GM18907 (cell line): ENCODE data around the gene OR56A4.

Source experiments
- ATAC-seq: cut with Tn5 transposase; IDR thresholded peaks from one replicate; pipeline ENCODE4 v1.9.1; 2021; ENCODE audit warnings: mild to moderate bottlenecking, moderate library complexity; ENCODE audit not compliant: unreplicated experiment

Gene OR56A4, protein sequence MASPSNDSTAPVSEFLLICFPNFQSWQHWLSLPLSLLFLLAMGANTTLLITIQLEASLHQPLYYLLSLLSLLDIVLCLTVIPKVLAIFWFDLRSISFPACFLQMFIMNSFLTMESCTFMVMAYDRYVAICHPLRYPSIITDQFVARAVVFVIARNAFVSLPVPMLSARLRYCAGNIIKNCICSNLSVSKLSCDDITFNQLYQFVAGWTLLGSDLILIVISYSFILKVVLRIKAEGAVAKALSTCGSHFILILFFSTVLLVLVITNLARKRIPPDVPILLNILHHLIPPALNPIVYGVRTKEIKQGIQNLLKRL

DNA sequence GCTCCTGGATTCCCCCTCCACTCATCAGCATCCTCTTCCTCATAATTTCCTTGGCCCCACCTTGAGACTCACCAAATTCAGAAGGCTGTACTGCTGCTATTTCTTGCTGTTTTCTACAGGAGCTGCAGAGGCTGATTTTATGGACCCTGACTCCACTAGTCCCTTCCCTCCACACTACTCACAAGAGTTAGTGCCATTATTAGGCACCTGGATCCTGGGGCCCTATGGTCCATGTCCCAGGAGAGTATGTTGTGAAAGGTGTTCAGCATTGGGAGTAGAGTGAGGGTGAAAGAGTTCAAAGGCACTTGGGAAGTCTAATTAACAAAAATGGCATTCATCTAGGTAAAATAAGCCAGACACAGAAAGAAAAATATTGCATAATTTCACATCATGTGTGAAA, at the start of gene OR56A4:
Gene OR56A4 (minus strand): TSS at position 101 of the 400 bp plus-strand sequence. CDS start 3,954 bp downstream, outside the sequence.
- ATAC-seq: no peak

DNA sequence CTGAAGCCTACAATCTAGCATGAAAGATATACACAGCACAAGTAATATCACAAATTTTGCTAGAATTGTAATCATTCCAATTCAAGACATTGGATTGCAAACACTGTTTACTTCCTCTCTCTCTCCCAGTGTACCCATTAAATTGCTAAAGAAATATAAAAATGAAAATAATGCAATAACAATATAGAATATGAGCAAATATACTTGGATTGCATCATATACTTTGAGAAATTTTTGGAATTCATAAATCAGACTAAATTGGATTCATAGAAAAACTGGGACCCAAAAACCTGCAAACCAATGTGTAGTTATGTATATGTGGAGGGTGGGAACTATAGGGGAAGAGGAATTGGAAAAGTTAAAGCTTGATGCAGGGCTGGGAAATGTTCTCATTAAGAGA, 48.8 kb upstream of the OR56A4 start:
- no peak for ATAC-seq

DNA sequence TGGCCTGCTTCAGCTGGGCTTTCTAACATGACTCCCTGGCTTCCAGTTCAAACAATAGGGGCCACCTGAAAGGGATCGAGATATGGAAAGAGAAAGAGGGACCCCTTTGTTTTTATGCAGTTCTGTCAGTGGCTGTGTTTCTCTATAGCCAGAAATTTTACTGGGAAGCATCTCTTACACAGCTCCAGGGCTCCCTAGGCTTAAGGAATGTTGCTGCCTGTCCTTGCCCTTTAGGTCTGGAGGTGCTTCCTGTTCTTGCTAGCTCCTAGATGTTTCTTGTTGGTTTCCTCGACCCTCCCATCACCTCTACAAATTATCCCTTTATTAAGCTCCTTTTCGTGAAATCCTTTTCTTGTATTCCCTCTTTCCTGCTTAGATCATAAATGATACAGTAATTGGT, 45.6 kb upstream of the OR56A4 start:
- ATAC-seq: no peak

DNA sequence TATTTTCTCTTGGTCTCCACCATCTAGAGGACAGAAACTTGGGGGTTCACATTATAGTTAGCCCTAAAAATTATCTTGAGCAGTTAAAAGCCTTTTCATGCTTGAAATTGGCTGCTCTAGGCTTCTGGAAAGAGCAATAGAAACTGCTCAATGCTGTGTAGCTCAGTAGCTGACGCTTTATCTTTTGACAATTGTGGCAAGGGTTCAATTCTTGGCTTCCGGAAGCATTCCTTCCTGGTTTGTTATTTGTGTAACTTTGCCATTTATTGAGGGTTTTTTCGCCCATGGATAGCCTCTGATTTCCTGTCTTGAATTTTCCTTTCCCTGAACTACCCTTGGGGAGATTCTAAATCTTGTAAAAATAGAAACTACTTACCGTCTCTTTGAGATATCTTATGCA, 34.1 kb upstream of the OR56A4 start:
- no peak for ATAC-seq

DNA sequence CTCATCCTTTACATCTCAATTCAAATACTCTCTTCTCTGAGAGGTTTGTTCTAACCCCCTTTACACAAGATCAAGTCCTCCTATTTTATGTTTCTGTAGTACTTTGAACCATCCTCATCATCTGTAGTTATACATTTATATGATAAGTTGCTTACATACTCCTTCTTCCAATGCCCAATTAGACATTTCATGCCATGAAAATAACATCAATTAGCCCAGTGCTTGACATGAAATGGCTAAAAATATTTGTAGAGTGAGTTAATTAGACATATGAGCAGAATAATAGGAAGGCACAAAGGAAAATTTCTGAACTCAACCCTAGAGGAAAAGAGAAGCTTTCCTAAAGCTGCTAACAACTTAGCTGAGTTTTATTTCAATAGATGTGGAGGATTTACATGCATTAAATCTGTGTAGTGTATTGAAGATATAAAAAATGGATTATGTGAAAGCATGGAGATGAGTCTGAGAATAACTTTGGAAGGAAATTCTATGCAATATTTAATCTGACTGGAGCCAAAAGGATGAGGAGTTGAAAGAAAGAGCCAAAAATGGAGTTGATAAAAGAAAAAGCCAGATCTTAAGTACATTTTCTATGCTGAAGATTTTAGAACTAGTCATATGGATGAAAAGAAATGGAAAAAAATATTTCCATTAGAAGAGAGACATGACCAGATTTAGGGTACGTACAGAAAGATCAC, 24.1 kb upstream of the OR56A4 start, which contains the start of gene OR56A1:
Gene OR56A1 (minus strand): TSS at position 51 of the 698 bp plus-strand sequence. CDS start 3,066 bp downstream, outside the sequence.
- ATAC-seq: no peak

DNA sequence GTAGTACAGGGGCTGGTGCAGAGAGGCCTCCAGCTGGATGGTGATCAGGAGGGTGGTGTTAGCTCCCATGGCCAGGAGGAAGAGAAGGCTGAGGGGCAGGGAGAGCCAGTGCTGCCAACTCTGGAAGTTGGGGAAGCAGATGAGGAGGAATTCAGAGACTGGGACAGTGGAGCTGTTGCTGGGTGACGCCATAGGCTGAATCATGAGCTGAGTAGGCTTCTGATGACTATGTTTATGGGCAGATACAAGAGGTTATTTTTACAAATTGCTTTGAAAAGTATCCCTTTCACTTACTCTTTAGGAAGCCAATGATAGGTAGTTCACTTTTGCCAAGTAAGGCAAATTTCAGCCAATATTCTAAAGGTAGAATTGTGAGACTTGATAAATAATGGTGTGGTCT, 20.8 kb upstream of the OR56A4 start:
- ATAC-seq: no peak

DNA sequence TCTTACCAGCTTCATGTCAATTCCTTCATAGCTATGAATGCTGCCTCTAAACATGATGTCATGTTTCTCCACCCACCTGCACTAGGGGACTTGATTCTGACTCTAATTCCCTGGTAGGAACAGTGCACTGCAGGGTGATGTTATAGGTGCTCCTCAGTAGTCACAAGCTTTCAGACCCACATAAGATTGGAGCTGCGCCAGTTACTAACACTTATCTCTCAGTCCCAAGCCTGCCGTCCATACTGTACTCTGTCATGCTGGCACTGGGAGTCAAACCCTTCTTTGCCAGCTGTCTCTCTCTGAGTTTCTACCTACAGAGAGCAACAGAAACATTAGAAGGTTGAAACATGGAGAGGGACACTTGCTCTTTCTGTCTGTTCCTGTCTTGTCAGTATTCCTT, 18.3 kb upstream of the OR56A4 start:
- ATAC-seq: no peak

DNA sequence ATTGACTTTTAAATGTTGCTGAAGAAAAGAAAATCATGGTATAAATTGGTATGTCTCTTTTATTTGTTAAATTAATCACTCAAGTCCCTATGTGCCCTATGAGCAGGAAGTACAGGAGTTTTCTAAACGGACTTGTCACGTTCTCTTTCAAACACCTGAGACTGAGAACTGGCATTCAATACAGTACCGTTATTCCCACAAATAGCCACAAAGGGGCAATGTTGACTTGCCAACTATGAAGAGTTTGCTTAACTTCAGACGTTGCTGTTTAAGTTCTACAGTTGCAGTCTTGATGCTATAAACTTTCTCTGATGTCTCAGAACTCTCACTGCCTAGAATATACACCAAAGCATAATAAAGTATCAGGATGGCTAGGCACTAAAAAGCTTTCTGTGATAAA, 16.2 kb upstream of the OR56A4 start:
- peak; percentile 67 for ATAC-seq

DNA sequence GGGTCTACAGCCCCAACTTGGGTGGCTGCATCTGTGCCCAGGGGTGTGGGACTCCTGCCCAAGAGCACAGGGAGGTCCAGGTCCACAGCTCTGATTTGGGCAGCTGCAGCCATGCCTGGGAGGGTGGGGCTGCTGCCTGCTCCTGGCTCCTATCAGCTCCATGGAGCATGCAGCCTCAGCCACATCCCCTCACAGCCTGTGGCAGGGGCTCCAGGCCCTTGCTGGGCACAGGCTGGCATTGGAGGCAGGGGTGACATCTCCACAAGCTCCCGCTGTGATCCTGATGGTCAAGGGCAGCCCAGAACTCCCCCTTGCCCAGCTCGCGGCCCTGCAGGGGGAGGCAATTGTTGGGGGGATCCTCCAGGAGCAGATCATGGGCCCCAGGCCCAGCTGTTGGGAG, 6.3 kb upstream of the OR56A4 start:
- ATAC-seq: no peak

DNA sequence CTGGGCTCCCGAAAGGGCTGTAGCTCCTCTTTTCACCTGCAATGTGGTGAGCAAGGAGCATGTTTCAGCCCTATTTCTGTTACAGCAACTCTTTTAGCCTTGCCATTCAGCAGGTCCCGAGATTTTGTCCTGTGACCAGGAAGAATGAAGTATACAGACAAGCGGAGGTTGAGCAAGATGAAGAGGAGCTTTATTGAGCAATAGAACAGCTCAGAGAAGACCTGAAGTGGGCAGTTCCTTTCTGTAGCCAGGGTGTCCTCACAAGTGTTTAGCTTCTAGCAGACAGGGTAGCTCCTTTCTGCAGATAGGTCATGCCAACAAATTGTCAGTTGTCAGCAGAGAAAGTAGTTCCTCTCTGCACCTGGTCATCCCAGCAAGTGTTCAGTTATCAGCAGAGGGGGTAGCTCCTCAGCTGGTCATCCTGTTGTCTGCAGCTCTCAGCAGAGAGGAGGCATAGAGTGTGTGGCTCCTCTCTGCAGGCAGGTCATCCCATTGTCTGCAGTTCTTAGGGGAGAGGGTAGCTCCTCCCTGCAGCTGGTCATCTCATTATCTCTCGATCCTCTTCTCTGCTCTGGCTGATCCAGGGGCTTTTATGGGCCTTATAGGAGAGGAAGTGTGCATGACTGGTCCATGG, 5.4 kb upstream of the OR56A4 start:
- no peak for ATAC-seq

DNA sequence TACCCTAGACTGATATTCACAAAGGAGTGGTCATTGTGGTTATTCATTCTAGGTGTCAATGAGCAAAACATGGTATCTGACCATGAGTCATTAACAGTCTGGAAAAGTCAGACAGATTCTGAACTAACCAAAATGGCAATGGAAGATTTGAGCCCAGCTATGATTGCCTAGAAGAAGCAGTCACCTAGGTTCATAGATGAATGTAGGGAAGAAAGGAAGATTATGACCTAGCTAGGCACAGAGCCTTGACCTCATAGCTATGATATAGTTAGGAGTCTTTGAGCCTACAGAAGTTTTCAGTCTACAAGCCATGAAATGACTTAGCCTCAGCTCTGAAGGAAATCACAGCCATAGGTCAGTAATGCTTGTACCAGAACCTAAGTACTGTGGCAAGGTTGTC, 351 bp downstream of the OR56A4 start:
- ATAC-seq: no peak

DNA sequence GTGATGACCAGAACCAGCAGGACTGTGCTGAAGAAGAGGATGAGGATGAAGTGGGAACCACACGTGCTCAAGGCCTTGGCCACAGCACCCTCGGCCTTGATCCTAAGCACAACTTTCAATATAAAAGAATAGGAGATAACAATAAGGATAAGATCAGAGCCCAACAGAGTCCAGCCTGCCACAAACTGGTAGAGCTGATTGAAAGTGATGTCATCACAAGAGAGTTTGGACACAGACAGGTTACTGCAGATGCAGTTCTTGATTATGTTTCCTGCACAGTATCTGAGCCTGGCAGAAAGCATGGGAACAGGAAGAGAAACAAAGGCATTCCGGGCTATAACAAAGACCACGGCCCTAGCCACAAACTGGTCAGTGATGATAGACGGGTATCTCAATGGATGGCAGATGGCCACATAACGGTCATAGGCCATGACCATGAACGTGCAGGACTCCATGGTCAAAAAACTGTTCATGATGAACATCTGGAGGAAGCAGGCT, 4.5 kb downstream of the OR56A4 start:
- ATAC-seq: no peak

DNA sequence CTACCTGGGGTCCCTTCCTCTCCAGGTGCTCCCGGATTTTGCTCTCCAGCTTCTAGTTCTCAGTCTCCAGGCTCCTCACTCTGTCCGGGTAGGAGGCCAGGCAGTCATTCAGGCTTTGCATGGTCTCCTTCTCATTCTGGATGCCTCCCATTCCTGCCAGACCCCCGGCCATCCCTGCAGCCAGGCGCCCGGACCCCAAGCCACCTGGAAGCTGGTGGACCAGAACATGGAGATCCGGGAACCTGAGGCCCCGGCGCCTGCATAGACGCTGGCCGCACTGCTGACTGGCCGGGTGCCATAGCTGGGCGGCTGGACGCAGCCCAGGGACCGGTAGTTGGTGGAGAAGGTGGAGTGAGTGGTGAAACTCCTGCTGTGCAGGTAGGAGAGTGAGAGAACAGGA, 12.0 kb downstream of the OR56A4 start:
- ATAC-seq: no peak

DNA sequence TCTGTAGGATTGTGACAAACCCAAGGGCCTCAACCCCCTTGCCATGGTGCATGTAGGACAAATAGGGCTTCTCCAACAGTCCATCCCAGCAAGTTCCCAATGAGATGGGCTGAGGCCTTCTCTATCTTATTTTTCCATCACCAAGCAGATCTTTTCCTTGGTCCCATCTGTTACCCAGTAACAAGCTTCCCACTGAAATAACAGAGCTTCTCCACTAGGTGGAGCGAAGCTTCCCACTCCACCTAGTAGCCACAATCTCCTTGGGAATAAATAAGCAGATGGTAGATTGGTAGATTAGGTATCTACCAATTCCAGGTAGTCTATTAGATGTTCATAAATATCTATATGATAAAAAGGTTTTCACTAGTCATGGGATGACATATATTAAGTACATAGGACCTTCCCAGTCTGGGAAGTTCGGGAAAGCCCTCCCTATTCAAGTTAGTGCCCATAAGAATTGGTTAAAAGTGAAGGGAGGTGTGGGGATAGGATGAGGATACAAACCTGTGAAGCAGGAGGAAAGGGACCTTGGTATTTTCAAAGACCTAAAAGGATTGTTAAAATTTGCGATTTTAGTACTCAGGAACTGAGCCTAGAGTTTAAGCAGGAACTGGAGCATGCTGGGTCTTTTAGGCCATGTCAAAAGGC, 14.0 kb downstream of the OR56A4 start:
- no peak for ATAC-seq

DNA sequence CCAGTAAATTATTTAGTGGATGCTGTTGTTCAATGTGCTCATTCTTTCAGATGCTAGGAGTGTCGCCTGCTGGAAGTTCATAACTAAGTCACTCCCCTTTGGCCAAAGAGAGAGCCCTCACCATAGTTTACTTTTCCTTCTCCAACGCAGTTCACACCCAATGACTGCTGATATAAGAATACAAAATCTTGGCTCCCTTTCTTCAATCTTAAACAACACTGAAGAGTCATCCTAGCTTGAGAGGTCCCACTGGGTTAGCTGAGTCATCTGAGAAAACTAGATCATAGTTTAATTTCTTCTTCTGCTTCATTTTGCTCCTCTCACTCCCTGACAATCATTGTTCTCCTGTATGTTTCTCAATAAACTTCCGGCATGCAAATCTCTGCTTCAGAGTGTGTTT, 14.6 kb downstream of the OR56A4 start:
- no peak for ATAC-seq

DNA sequence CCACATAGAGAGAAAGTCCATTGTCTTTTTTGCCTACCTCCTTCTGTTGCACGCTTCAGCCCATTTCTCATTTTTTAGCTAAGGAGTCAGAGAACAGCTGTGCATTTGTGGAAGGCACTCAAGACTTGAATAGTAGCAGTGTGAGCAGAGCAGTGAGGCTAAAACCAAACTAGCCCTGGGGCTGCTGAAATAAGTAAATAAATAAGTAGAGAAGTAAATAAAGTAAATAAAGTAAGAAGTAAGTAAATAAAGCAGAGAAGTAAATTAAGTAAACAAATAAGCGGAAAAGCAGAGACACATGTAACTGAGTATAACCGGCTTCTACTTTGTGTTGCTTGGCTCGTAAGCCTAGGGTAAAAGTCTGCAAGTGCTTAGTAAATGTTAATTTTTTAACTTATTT, 17.5 kb downstream of the OR56A4 start:
- no peak for ATAC-seq

DNA sequence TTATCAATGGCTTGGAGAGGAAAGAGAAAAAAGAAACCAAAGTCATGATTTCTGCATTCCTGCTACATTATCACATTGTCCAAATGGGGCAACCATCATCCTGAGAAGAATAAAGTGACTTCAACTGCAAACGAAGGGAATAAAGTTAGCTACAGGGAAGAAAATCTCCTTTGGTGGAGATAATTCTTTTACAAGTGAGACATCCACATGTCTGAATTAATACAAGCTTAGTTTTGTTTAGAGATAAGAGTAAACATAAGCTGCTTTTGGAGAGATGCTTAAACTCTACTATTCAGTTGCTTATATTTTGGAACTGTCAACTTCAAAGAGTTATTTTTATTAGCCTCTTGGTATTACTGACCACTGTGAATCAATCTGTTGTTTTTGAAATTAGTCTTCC, 19.9 kb downstream of the OR56A4 start, which contains the start of gene OR52L1:
Gene OR52L1 (minus strand): TSS at position 101 of the 400 bp plus-strand sequence. CDS start 55 bp downstream, at position 46.
- no peak for ATAC-seq

DNA sequence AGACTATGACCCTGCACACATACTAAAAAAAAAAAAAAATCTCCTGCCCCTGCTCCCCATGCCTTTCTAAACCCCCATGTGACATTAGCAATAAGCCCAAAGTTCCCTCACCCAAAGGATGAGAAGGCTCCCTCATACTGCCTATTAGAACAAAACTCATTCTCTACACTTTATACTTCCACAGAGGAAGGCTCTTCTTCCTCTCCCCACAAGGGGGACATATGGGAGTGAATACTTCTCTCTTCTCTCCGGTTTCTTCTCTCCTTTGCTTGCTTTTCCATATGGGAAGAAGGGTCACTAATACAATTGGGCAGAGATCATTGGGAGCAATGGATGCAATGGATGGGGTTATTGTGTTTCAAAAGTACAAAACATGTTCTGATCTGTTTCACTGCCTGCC, 23.3 kb downstream of the OR56A4 start:
- no peak for ATAC-seq

DNA sequence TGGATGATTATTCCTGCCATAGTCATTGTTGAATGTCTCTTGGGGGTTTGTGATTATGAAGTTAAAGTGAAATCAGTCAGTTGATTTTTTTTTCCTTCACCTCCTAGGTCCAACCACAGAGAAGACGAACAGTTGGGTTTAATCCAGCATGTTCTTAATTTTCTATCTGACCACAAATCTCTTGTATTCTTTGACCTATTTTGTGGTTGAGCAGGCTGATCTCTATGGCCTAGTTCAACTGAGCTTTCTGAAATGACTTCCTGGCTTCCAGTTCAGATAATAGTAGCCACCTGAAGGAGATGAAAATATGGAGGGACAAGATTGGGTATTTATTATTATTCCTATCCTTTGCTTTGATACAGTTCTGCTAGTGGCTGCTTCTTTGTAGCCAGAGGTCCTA, 33.2 kb downstream of the OR56A4 start:
- no peak for ATAC-seq

DNA sequence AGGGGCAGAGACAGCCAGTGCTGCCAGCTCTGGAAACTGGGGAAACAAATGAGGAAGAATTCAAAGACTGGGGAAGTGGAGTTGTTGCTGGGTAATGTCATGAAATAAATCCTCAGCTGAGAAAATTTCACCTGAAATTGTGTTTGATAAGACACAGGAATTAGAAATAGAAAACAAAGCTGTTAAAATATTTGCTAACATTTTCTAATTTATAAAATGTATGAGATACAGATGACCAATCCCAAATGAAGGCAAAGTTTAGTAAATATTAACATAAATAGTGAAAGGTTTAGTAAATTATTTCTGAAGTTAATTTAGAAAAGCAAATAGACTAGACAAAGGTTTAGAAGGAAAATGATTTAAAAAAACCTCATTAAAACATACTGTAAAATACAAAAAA, 38.4 kb downstream of the OR56A4 start, which contains the start of gene OR56A5:
Gene OR56A5 (minus strand): TSS at position 101 of the 400 bp plus-strand sequence. CDS start 0 bp downstream, at position 101.
- no peak for ATAC-seq

DNA sequence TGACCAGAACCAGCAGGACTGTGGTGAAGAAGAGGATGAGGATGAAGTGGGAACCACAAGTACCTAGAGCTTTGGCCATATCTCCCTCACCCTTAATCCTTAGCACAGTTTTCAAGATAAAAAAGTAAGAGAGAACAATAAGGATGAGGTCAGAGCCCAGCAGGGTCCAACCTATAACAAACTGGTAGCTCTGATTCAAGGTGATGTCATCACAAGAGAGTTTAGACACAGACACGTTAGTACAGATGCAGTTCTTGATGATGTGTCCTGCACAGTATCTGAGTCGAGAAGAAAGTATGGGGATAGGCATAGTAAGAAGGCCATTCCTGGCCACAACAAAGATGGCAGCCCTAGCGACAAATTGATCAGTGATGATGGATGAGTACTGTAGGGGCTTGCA, 39.0 kb downstream of the OR56A4 start:
- ATAC-seq: no peak
